GM18519 (cell line): ENCODE results near the gene ZNF787.
"Not testable (repeated sequence)": the region's sequence is repeated elsewhere in the genome, so short reads cannot be mapped to it uniquely, and the experiment has no call there.

Experiments used
- ATAC-seq: cut with Tn5 transposase; IDR thresholded peaks from one replicate; pipeline ENCODE4 v1.9.1; 2021; ENCODE audit warnings: mild to moderate bottlenecking, moderate library complexity; ENCODE audit not compliant: unreplicated experiment, low FRiP score

ZNF787 gene

DNA sequence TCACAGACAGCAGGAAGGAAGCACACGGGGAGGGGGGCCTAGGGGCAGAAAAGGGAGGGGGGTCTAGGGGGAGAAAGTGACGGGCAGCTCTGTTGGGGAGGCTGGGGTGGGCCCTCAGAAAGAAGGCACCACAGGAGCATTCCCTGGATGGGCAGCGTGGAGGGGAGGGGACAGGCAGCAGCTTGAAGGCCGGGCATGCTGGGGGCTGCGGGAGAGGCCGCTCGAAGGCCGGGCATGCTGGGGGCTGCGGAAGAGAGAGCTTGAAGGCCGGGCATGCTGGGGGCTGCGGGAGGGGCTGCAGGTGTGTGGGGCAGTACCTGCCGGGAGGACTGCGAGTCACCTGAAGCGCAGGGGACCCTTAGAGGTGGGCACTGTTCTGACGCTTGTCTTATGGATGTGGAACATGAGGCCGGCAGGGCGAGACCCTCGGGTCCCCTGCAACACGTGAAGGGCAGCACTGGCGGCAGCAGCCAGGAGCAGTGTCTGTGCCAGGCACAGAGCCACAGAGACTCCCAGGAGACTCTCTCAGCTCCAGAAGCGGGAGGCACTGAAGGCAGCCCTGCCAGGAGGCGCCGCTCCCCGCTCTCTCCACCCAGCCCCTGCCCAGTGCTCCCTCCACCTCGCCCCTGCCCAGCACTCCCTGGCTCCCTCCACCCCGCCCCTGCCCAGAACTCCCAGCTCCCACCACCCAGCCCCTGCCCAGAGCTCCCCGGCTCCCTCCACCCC, 13.3 kb downstream of the ZNF787 start:
- no peak for ATAC-seq

DNA sequence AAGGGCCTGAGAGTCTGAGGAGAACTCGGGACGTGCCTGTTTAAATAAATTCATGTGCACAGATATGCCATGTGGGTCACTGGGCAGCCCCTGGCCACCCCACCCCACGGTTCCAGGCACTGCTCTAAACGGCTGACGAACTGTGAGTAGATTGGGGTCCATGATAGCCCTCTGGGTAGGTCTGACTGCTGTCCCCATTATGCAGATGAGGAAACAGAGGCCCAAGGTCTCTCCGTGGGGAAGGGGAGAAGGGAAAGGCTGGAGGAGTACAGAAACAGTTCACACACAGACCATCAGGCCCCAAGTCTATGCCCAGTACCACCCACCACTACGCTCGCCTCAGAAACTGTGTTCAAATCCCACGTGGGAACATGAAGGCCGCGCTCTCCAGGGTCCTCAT, 14.1 kb downstream of the ZNF787 start:
- no peak for ATAC-seq

DNA sequence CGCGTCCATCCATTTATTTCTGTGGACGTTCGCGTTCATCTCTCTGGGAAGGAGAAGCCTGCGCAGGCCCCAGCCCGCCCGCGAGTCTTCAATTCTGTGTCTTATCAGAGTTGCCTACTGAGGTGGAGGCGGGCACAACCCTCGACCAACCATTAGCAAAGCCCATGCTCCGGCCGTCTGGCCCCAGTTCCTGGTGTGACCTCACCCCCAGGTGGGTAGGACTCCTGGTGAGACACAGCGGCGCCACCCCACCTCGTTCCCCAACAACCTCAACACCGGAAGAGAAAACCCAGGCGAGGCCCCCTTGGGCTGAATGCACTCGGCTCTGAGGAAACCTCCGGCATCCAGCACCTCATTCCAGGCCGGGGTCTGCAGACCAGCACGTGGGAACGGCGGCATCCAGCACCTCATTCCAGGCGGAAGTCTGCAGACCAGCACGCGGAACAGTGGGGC, 14.7 kb downstream of the ZNF787 start:
- no peak for ATAC-seq

DNA sequence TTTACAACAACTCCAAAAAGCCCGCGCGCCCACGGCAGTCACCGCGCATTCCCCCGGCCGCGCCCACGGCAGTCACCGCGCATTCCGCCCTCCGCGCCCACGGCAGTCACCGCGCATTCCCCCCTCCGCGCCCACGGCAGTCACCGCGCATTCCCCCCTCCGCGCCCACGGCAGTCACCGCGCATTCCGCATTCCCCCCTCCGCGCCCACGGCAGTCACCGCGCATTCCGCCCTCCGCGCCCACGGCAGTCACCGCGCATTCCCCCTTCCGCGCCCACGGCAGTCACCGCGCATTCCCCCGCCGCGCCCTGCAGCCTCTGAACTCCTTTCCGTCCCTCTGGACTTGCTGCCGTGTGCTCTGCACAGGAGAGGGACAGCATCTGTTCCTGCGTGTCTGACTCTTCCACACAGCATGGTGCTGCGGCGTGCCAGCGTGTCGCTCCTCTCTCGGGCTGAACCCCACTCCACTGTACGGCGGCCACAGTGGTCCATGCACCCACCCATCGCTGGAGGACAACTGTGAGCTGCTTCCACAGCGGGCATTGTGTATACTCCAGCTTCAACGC, 15.2 kb downstream of the ZNF787 start:
- not testable (repeated sequence) for ATAC-seq

DNA sequence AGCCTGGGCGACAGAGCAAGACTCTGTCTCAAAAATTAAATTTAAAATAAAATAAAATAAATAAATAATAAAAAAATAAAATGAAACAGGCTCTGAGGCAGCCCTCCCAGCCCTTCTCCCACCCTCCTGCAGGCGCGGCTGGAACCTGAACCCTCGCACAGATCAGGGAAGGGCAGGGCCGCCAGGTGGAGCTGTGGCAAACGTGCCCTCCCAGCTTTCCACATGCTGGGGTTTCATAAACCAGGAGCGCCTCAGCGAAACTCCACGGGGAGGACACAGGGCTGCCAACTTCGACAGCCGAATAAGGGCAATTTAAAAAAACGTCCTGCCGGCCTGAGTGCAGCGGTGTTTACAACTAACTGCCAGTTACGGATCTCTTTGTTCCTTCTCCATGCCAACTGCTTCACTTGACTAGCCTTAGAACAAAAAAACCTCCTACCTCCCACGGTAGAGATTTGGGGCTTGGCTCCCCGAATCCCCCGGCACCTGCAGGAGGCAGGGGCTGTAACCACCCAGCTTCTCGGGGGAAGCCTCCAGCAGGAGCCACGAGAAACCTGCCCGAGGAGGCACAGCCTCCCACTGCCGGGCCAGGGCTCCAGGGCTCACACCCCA, 15.9 kb downstream of the ZNF787 start:
- no peak for ATAC-seq

DNA sequence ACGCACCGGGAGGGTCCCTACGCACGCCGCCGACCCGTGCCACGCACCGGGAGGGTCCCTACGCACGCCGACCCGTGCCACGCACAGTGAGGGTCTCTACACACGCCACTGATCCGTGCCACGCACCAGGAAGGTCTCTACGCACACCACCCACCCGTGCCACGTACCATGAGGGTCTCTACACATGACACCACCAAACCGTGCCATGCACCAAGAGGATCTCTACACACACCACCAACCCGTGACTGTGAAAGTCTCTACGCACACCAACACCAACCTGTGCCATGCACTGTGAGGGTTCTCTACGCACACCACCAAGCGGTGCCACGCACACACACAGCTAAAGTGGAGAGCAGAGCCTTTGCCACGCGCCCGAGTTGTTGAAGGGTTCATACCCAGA, 16.7 kb downstream of the ZNF787 start:
- no peak for ATAC-seq

DNA sequence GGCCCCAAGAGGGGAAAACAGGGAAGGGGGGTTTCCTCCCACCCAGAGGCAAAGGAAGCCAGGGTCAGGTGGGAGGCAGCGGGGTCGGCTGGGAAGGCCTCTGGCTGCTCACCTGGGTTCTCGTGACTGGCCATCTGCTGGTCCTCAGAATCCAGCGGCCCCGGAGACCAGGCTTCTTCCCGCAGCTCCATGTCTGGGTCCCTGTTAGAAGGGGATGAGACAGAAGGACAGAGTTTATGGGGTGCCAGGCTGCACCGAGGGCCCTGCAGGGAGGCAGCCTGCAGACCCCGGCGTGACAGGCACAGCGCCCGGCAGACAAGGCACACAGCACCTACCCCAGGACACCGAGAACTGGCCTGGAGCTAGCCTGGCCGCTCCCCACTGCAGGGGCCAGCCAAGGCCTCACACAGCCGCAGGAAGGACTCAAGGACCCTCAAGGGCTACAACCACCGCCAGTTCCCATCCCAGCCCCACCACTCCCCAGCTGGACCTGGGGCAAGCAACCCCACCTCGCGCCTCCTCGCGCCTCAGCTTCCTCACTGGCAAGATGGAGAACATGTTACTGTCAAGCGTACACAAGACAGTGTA, 18.0 kb downstream of the ZNF787 start:
- ATAC-seq: no peak

DNA sequence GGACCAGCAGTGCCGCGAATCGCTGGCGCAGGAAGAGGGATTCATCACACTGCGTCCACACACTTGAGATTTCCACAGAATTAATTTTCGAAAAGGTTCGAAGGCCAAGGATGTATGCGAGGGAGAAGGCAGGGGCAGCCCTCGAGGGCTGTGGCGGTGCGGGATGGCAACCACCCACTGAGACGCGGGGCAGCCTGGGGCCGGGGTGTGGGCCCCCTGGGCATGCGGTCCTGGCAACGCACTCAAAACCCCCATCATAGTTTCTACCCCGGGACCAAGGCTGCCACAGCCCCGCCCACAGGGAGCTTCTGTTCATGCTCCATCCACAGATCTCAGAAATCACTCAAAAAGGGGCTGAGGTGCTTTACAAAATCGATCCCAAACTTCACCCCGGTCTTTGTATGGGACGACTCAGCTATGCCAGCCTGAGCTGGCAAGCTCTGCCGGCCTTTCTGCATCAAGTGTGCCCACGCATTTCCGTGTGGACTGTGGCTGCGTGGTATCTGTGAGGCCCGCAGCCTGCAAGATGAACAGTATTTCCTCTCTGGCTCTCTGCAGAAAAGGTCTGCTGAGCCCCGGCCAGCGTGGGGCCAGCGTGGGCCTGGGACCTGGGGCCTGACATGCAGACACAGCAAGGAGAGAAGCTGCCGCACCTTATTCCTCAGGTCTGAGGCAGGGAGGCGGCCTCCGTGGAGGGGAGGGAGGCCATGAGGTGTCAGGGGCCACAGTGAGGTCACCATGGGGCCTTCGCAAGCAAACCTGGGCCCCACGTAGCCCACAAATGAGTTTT, 19.2 kb downstream of the ZNF787 start:
- no peak for ATAC-seq

DNA sequence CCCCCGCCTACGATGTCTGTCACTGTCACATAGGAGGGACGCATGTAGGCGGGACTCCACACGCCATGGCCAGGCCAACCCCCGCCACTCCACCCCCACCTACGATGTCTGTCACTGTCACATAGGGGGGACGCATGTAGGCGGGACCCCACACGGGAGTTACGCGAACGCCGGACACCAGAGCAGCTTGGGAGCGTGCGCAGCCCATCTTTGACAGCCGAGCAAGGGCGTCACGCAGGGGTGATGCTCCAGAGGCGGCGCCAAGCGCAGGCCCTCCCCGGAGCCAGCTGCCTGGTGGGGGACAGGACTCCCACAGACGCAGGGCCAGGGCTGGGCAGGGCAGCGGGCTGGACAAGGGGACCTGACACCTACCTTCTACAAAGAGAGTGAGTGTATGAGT, 20.0 kb downstream of the ZNF787 start:
- ATAC-seq: no peak

DNA sequence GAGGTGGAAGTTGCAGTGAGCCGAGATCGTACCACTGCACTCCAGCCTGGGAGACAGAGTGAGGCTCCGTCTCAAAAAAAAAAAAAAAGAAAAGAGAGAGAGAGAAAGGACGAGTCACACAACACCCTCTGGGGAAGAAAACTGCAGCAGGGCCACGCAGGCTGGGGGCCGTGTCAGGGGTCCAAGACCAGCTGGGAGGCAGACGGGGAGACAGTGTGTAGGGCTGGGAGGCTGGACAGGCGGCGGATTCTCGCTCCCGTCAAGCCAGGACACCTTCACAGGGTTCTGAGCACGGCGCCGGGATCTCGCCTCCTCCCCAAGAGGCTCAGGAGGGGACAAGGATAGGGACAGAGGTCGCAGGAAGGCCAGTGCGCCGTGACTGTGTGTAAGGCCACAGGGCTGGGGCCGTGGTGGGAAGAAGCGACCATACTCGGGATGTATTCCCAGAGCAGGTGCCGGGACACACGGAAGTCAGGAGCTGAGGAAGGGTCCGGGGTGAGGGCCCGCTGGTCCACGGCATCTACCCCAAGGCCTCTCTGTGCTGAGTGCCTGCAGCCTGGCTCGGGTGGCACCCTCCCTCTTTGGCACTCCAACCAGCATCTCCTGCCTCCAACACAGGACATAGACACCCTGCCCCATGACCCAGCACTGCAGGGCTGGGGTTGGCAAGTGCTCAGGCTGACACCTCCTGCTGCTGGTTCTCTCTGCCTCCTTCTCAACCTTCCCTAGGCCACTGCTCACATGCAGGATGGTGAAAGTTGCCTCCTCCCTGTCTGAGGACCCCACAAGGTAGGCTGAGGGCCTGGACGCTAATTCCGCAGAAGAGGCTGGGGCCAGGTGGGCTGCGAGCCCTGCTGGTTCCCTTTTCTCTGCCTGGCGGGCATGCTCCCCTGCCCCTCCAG, 21.2 kb downstream of the ZNF787 start:
- ATAC-seq: no peak

DNA sequence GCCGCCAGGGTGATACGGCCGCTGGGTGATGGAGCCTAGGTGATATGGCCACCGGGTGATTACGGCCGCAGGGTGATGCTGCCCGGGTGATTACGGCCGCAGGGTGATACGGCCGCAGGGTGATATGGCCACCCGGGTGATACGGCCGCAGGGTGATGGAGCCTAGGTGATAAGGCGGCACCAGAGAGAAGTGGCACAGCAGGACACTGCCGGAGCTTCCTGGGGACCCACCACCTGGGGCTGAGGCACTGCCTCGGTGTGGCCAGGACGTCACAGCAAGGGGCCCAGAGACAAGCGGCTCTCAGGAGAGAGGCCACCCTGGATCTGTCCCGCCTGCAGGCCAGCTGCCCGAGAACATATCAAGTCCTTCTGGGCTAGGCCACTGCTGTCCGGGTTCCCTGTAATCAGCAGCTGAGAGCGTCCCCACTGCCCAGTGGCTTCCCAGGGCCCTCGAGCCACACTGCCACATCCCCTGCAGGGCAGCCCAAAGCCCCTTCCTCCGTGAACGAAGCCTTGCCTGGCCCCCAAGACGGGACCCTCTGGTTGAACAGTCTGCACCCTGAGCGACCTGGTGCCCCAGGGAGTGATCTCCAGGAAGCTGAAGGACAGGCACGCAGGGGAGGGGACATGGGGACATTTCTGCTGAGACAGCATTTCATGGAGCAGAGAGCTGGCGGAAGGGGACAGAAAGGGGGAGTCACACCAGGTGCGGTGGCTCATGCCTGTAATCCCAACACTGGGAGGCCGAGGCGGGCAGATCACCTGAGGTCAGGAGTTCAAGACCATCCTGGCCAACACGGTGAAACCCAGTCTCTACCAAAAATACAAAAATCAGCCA, 22.1 kb downstream of the ZNF787 start:
- no peak for ATAC-seq

DNA sequence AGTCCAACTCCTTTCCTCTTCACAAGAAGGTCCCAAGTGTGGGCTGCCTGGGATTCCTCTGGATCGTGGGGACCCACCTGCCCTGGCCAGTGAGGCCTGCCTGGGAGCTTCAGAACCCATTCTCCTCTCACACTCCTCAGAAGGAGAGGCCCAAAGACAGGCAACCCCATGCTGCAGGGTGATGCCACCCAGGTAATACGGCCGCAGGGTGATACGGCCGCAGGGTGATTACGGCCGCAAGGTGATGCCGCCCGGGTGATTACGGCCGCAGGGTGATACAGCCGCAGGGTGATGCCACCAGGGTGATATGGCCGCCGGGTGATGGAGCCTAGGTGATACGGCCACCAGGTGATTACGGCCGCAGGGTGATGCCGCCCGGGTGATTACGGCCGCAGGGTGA, 22.9 kb downstream of the ZNF787 start:
- ATAC-seq: not testable (repeated sequence)

DNA sequence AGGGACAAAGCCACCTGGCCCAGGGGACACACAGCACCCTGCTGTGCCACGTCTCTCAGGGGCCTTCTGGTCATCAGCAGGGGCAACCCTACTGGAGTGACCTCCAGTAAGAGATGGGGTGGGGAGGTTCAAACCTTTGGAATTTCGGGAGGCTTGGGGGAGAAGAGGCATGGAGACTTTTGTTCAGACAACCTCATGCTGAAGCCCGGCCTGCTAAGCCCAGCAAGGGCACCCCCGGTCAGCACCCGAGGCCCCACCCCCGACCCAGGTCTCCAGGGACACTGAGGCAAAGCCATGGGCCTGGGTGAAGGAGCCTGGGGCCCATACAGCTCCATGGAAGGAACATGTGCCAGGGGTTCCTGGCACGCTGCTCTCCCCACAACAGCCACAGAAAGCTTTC, 23.3 kb downstream of the ZNF787 start:
- ATAC-seq: no peak

DNA sequence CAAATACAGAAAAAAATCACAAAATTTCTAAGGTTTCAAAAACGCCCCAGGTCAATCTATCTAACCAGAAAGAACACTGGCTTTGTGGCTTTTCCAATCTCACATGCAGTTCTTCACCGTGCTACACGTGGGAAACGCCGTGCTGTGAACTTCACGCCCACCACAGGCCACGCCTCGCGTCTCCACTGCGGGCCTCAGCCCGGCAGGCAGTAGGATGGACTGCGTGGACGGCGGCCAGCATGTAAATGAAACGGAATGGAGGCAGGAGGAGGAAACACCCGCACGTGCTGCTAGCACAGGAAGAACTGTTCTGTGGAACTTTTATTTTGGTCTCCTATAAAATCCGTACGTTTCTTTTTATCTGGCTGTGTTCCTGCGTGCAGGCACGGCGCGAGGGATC, 23.8 kb downstream of the ZNF787 start:
- no peak for ATAC-seq

DNA sequence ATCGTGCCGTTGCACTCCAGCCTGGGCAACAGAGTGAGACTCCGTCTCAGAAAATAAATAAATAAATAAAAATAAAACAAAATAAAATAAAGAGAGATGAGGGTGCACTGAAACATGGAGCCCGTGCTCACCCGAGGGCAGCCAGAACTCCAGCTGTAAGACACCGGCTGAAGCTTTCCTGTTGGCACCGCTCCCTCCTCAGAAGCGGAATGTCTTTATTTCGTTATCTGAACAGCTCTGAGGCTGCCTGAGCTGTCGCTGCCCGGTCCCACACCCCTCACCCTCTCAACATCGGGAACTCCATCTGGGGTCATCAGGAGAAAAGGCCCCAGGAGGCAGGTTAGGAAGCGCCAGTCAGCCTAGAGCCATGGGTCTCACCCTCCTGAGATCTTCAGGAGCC, 24.4 kb downstream of the ZNF787 start:
- no peak for ATAC-seq

DNA sequence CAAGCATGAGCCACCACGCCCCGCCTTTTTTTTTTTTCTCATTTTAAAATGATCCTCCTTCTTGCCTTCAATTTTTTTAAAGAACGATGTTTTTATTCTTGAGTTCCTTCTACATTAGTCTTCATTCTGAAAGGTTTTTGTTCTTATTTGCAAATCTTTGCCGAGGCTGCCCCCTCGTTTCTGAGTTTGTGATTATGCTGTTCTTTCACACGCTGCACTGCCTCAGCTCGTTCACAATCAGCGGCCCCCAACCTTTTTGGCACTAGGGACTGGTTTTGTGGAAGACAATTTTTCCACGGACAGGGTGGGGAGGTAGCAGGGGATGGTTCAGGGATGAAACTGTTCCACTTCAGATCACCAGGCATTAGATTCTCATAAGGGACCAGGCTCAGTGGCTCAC, 26.6 kb downstream of the ZNF787 start:
- ATAC-seq: no peak

DNA sequence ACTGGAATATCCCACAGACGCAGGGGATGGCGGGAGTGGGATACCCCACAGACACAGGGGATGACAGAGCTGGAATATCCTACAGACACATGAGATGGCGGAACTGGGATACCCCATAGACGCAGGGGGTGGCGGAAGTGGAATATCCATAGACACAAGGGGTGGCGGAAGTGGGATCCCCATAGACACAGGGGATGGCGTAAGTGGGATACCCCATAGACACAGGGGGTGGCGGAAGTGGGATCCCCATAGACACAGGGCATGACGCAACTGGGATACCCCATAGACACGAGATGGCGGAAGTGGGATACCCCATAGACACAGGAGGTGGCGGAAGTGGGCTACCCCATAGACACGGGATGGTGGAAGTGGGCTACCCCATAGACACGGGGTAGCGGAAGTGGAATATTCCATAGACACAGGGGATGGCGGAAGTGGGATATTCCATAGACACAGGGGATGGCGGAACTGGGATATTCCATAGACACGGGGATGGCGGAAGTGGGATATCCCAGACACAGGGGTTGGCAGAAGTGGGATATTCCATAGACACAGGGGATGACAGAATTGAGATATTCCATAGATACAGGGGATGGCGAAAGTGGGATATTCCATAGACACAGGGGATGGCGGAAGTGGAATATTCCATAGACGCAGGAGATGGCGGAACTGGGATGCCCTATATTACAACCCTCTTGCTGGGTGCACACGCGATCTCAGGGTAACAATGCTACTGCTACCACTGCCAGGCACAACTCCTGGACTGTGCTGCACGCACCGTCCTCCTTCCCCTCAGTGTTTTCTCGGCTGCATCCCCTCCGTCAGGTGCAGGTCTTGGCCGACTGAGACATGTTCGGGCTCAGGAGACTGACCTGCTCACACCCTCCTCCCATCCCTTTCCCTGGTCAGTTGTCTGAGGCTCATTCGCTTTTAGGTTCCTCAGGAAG, 28.1 kb downstream of the ZNF787 start:
- ATAC-seq: no peak
